Metanephros (tissue), 1 donor: ENCODE measurements around the gene DENND4C. TPM values are rescaled to one million over a fixed set of nuclear protein-coding genes. Genes with fewer than 3 reads are reported as not detected.

Source experiments
- total RNA-seq: library from RNA; depleted of rRNA; stranded (reverse); fragments of >200 nt; gene quantifications from one replicate; pipeline ENCODE4 v1.2.3, GENCODE V29; 2014

The DENND4C gene
- total RNA-seq = 95.2 TPM

DNA sequence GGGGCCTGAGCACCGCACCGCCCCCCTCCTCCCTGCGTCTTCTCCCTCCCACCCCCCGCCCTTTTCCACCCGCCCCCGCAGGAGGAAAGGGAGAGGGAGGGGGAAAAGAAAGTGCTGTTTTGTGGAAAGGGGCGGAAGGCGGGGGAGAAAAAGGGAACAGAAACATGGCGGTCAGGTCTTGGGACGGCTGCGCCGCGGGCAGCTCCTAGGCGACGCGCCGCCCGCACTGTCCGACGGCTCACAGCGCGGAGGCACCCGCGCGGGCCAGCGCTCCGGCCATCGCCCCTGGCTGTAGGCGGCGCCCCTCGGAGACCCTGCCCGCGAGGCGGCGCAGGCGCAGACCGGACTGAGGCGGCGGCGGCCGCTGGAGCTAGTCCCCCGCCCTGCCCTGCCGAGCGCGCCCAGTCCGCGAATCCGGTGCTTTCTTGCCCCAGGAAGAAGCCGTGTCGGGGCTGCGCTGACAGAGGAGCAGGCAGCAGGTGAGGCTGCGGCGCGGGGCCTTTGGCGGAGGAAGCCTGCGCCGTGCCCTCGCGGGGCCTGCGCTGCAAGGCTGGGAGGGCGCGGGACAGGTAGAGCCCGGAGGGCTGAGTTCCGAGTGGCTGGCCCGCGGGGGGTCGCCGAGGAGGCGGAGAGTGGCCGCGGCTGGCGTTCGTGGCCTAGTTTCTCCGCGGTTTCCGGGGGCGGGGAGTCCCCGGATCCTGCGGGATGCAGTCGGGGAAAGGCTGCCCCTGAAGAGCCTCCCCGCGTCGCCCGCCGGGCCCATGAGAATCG, at the start of gene DENND4C:
Gene DENND4C (plus strand): TSS at position 339 of the 771 bp plus-strand sequence. CDS start 45,482 bp downstream, outside the sequence.

DNA sequence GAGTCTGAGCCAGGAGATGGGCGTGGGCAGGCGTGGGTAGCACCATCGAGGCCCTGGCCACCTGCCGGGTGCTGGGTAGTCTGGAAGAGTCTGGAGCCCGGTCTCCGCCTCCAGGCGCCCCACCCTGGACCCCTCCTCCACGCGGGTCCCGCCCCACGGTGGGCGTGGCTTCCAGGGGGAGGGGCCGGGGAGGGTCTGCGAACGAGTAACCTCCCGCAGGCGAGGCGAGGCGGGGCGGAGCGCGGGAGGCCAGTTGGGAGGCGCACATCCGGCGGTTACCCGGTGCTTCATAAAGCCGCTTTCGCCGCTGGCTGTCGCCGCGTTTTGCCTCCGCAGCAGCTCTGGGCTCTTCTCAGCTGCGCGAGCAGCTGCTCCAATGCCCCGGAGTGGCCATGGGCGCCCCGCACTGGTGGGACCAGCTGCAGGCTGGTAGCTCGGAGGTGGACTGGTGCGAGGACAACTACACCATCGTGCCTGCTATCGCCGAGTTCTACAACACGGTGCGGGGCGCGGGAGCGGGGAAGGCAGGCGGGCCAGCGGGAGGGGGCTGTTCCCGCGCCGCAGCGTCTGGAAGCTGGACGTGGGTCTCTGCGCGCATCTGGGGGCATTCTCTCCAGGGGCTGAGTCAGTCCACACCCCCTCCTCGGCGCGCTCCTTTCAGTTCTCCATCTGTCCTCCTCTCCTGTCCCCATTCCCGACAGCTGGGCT, 178.4 kb downstream of the DENND4C start, which contains the start of gene ACER2:
Gene ACER2 (plus strand): TSS at position 317 of the 708 bp plus-strand sequence. CDS start 76 bp downstream, at position 393.

Other genes with a start within 250 kb of the DENND4C start
- 0.93 TPM for gene SAXO1, start 197.5 kb upstream of the DENND4C start, total RNA-seq
- 68.5 TPM for gene RRAGA, start 181.3 kb upstream of the DENND4C start, total RNA-seq
- gene HAUS6, start 127.8 kb upstream of the DENND4C start, total RNA-seq = 10.4 TPM
- gene PLIN2, start 103.2 kb upstream of the DENND4C start, total RNA-seq = 77.8 TPM
- gene RPS6, start 149.5 kb downstream of the DENND4C start, total RNA-seq = 1,458 TPM
- gene ACER2, start 178.3 kb downstream of the DENND4C start, total RNA-seq = 14.8 TPM